Neural progenitor cell (in vitro differentiated cells): ENCODE data around the gene PCDHB5.

ENCODE experiments used
- CTCF ChIP-seq: fragments of 200-600 bp; sonication (generic); IDR thresholded peaks from 2 replicates; pipeline ENCODE4 v1.5.1; 2017; ENCODE audit warnings: antibody characterized with exemption, mild to moderate bottlenecking
- EZH2 ChIP-seq: fragments of 200-600 bp; sonication (generic); IDR thresholded peaks from 2 replicates; pipeline ENCODE4 v1.6.1; 2017; ENCODE audit warnings: antibody characterized with exemption, mild to moderate bottlenecking, moderate library complexity

- TF ChIP-seq CTCF, result no peak
- TF ChIP-seq EZH2, result no peak
Measured at GRCh38 chr5:141150224-141150992, 15.4 kb downstream of the PCDHB5 start.
